ENCODE measurements around the gene LCNL1.

DNA sequence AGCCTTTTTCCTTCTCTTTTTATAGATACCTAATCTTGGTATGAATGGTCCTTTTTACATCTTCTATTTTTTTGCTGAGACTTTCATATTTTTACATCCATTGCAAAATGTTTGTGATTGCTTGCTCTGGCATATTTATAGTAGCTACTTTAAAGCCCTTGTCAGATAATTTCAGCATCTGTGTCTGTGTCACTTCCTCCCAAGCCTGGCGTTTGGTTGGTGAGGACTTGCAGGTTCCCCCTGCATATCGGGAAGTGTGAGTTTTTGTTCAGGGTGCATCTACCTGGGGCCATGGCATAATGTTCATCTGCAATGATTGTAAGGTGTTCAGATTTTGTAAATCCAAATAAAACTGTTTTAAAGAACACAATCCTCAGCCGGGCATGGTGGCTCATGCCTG, 47.1 kb upstream of the LCNL1 start:
- TF ChIP-seq, protein P1, sequence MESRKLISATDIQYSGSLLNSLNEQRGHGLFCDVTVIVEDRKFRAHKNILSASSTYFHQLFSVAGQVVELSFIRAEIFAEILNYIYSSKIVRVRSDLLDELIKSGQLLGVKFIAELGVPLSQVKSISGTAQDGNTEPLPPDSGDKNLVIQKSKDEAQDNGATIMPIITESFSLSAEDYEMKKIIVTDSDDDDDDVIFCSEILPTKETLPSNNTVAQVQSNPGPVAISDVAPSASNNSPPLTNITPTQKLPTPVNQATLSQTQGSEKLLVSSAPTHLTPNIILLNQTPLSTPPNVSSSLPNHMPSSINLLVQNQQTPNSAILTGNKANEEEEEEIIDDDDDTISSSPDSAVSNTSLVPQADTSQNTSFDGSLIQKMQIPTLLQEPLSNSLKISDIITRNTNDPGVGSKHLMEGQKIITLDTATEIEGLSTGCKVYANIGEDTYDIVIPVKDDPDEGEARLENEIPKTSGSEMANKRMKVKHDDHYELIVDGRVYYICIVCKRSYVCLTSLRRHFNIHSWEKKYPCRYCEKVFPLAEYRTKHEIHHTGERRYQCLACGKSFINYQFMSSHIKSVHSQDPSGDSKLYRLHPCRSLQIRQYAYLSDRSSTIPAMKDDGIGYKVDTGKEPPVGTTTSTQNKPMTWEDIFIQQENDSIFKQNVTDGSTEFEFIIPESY (IDR thresholded peaks at IDR 0.05), result no peak
- TF ChIP-seq IKZF1 (conservative IDR thresholded peaks at IDR 0.05) (no peak), SP1 (IDR thresholded peaks at IDR 0.05; ENCODE audit: low read depth, low read length) (no peak), POLR2A (IDR thresholded peaks at IDR 0.05; ENCODE audit: low read depth, low read length) (no peak), RB1 (IDR thresholded peaks at IDR 0.05; ENCODE audit: borderline replicate concordance) (no peak), MEF2A (IDR thresholded peaks at IDR 0.05; ENCODE audit: insufficient read depth, low read depth, low read length) (no peak), POLR2AphosphoS5 (IDR thresholded peaks at IDR 0.05; ENCODE audit: low read length) (no peak), TBL1XR1 (IDR thresholded peaks at IDR 0.05; ENCODE audit: low read depth, low read length) (no peak)
- TF ChIP-seq, protein P2, sequence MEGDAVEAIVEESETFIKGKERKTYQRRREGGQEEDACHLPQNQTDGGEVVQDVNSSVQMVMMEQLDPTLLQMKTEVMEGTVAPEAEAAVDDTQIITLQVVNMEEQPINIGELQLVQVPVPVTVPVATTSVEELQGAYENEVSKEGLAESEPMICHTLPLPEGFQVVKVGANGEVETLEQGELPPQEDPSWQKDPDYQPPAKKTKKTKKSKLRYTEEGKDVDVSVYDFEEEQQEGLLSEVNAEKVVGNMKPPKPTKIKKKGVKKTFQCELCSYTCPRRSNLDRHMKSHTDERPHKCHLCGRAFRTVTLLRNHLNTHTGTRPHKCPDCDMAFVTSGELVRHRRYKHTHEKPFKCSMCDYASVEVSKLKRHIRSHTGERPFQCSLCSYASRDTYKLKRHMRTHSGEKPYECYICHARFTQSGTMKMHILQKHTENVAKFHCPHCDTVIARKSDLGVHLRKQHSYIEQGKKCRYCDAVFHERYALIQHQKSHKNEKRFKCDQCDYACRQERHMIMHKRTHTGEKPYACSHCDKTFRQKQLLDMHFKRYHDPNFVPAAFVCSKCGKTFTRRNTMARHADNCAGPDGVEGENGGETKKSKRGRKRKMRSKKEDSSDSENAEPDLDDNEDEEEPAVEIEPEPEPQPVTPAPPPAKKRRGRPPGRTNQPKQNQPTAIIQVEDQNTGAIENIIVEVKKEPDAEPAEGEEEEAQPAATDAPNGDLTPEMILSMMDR (IDR thresholded peaks at IDR 0.05 in 2 of 3, conservative IDR thresholded peaks at IDR 0.05 in 1 of 3; ENCODE audit: control insufficient read depth in 2 of 3, extremely low read depth in 1 of 3, insufficient read depth in 1 of 3, low read depth in 3 of 3, low read length in 3 of 3), result no peak
- TF ChIP-seq, protein P3, sequence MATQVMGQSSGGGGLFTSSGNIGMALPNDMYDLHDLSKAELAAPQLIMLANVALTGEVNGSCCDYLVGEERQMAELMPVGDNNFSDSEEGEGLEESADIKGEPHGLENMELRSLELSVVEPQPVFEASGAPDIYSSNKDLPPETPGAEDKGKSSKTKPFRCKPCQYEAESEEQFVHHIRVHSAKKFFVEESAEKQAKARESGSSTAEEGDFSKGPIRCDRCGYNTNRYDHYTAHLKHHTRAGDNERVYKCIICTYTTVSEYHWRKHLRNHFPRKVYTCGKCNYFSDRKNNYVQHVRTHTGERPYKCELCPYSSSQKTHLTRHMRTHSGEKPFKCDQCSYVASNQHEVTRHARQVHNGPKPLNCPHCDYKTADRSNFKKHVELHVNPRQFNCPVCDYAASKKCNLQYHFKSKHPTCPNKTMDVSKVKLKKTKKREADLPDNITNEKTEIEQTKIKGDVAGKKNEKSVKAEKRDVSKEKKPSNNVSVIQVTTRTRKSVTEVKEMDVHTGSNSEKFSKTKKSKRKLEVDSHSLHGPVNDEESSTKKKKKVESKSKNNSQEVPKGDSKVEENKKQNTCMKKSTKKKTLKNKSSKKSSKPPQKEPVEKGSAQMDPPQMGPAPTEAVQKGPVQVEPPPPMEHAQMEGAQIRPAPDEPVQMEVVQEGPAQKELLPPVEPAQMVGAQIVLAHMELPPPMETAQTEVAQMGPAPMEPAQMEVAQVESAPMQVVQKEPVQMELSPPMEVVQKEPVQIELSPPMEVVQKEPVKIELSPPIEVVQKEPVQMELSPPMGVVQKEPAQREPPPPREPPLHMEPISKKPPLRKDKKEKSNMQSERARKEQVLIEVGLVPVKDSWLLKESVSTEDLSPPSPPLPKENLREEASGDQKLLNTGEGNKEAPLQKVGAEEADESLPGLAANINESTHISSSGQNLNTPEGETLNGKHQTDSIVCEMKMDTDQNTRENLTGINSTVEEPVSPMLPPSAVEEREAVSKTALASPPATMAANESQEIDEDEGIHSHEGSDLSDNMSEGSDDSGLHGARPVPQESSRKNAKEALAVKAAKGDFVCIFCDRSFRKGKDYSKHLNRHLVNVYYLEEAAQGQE (IDR thresholded peaks at IDR 0.05; ENCODE audit: low read depth, low read length), result no peak
